OCI-M2 (cell line): ENCODE data around the gene XDH.

Experiments
- DNase-seq: peaks from one replicate; lab custom pipeline; 2025; ENCODE audit not compliant: unreplicated experiment; lab: John Stamatoyannopoulos, UW

The XDH gene

GRCh38 chr2:31414601-31415241 lies at the start of gene XDH:
TSS of gene XDH (minus strand) at chr2:31414742. CDS start at chr2:31414666, 76 bp downstream.
- DNase-seq: no peak

- no peak for DNase-seq
Measured at GRCh38 chr2:31457651-31458050, 43.1 kb upstream of the XDH start.

- DNase-seq: no peak
Measured at GRCh38 chr2:31446848-31447247, 32.3 kb upstream of the XDH start.

- no peak for DNase-seq
Measured at GRCh38 chr2:31442376-31442775, 27.8 kb upstream of the XDH start.

GRCh38 chr2:31440764-31441163 lies 26.2 kb upstream of the XDH start:
- no peak for DNase-seq

- DNase-seq: no peak
Measured at GRCh38 chr2:31434911-31435310, 20.4 kb upstream of the XDH start.

- no peak for DNase-seq
Measured at GRCh38 chr2:31433541-31433940, 19.0 kb upstream of the XDH start.

- DNase-seq: no peak
Measured at GRCh38 chr2:31430439-31431165, 16.1 kb upstream of the XDH start.

GRCh38 chr2:31429759-31430438 lies 15.4 kb upstream of the XDH start:
- no peak for DNase-seq

- no peak for DNase-seq
Measured at GRCh38 chr2:31429040-31429439, 14.5 kb upstream of the XDH start.

- no peak for DNase-seq
Measured at GRCh38 chr2:31428001-31428418, 13.5 kb upstream of the XDH start.

- no peak for DNase-seq
Measured at GRCh38 chr2:31426096-31426495, 11.6 kb upstream of the XDH start.

GRCh38 chr2:31421634-31422033 lies 7.1 kb upstream of the XDH start:
- no peak for DNase-seq

- DNase-seq: no peak
Measured at GRCh38 chr2:31420936-31421335, 6.4 kb upstream of the XDH start.

- DNase-seq: no peak
Measured at GRCh38 chr2:31419386-31419785, 4.8 kb upstream of the XDH start.

GRCh38 chr2:31415421-31415820 lies 879 bp upstream of the XDH start:
- no peak for DNase-seq

- no peak for DNase-seq
Measured at GRCh38 chr2:31413862-31414550, 536 bp downstream of the XDH start.

GRCh38 chr2:31413025-31413424 lies 1.5 kb downstream of the XDH start:
- no peak for DNase-seq

GRCh38 chr2:31411771-31412170 lies 2.8 kb downstream of the XDH start:
- no peak for DNase-seq

GRCh38 chr2:31406593-31407385 lies 7.8 kb downstream of the XDH start:
- no peak for DNase-seq

GRCh38 chr2:31404827-31405226 lies 9.7 kb downstream of the XDH start:
- no peak for DNase-seq
